ENCODE data around the gene MCOLN2.

MCOLN2 gene

GRCh38 chr1:84961316-84961715 is 35.6 kb downstream of the MCOLN2 start:
- Histone ChIP-seq H3K4me1 (ENCODE audit: control insufficient read depth, insufficient read depth, low read length) (no peaks in the 10 kb centered on the region), H3K4me3 (ENCODE audit: low read length in 2 of 2) (no peak overlapping the region), H3K36me3 (ENCODE audit: control insufficient read depth in 2 of 2, insufficient read depth in 2 of 2, low read length in 2 of 2) (no peaks in the 10 kb centered on the region), H3K27me3 (ENCODE audit: control insufficient read depth in 1 of 2, insufficient read depth in 2 of 2, low read length in 2 of 2) (no peaks in the 10 kb centered on the region), H3K27ac (ENCODE audit: low read length) (no peak overlapping the region), H3K9ac (ENCODE audit: low read length in 2 of 2) (no peak overlapping the region), H3K9me3 (ENCODE audit: control insufficient read depth in 2 of 2, low read length in 2 of 2) (no peaks in the 10 kb centered on the region)

DNA sequence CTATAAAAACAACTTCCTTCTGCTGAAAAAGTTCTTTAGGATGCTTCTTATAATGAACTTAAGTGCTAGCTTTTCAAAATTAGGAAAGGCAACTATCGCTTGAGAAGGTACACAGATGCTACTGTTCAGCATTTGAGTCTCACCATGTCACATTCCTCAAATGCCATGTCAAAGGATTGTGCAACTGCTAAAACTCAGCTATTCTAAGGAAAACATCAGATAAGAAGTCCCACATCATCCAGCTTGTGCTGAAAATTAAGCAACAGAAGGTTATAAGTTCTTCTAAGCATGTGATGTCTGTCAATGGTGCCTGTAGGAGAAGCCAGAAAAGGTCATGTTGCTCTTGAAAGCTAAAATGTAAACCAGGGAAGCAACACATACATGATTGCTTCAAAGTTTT is 36.5 kb downstream of the MCOLN2 start:
- H3K4me1 ChIP-seq (ENCODE audit: control insufficient read depth, insufficient read depth, low read length): no peaks in the 10 kb centered on the region
- H3K36me3 ChIP-seq (ENCODE audit: control insufficient read depth in 2 of 2, insufficient read depth in 2 of 2, low read length in 2 of 2): no peaks in the 10 kb centered on the region
- H3K27ac ChIP-seq (ENCODE audit: low read length): no peak overlapping the region
- H3K9me3 ChIP-seq (ENCODE audit: control insufficient read depth in 2 of 2, low read length in 2 of 2): no peaks in the 10 kb centered on the region
- H3K4me3 ChIP-seq (ENCODE audit: low read length in 2 of 2): no peak overlapping the region
- no peaks in the 10 kb centered on the region for H3K27me3 ChIP-seq (ENCODE audit: control insufficient read depth in 1 of 2, insufficient read depth in 2 of 2, low read length in 2 of 2)
- no peak overlapping the region for H3K9ac ChIP-seq (ENCODE audit: low read length in 2 of 2)

DNA sequence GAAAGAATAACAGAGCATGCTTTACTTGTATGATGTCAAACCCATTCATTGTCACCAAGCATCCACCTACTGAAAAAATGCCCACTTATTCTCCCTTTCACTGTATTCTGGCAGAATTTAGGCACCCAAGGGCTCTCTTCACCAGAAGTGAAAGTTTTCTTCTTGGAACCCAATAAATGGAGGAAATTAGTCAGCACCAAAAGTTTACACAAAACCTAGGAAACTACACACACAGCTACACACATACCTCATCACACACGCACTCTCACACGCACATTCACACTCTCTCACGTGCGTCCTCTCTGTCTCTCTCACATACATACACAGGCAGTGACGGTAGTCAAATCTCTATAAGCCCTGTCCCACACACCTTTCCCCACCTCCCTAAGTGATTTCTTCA is 37.6 kb downstream of the MCOLN2 start:
- Histone ChIP-seq H3K9me3 (ENCODE audit: control insufficient read depth in 2 of 2, low read length in 2 of 2) (no peaks in the 10 kb centered on the region), H3K36me3 (ENCODE audit: control insufficient read depth in 2 of 2, insufficient read depth in 2 of 2, low read length in 2 of 2) (no peaks in the 10 kb centered on the region), H3K9ac (ENCODE audit: low read length in 2 of 2) (no peak overlapping the region), H3K27me3 (ENCODE audit: control insufficient read depth in 1 of 2, insufficient read depth in 2 of 2, low read length in 2 of 2) (no peaks in the 10 kb centered on the region), H3K4me1 (ENCODE audit: control insufficient read depth, insufficient read depth, low read length) (no peaks in the 10 kb centered on the region), H3K4me3 (ENCODE audit: low read length in 2 of 2) (no peak overlapping the region), H3K27ac (ENCODE audit: low read length) (no peak overlapping the region)

- Histone ChIP-seq H3K4me3 (ENCODE audit: low read length in 2 of 2) (no peak overlapping the region), H3K9ac (ENCODE audit: low read length in 2 of 2) (no peak overlapping the region), H3K36me3 (ENCODE audit: control insufficient read depth in 2 of 2, insufficient read depth in 2 of 2, low read length in 2 of 2) (no peaks in the 10 kb centered on the region), H3K27ac (ENCODE audit: low read length) (no peak overlapping the region), H3K9me3 (ENCODE audit: control insufficient read depth in 2 of 2, low read length in 2 of 2) (no peaks in the 10 kb centered on the region), H3K27me3 (ENCODE audit: control insufficient read depth in 1 of 2, insufficient read depth in 2 of 2, low read length in 2 of 2) (peaks cover 0 to 2% of the 10 kb centered on the region in 2 donors), H3K4me1 (ENCODE audit: control insufficient read depth, insufficient read depth, low read length) (no peaks in the 10 kb centered on the region)
Observed at GRCh38 chr1:84957966-84958365, 38.9 kb downstream of the MCOLN2 start.

- no peak overlapping the region for H3K27ac ChIP-seq (ENCODE audit: low read length)
- H3K4me1 ChIP-seq (ENCODE audit: control insufficient read depth, insufficient read depth, low read length): no peaks in the 10 kb centered on the region
- no peaks in the 10 kb centered on the region for H3K36me3 ChIP-seq (ENCODE audit: control insufficient read depth in 2 of 2, insufficient read depth in 2 of 2, low read length in 2 of 2)
- H3K4me3 ChIP-seq (ENCODE audit: low read length in 2 of 2): no peak overlapping the region
- H3K9ac ChIP-seq (ENCODE audit: low read length in 2 of 2): no peak overlapping the region
- H3K9me3 ChIP-seq (ENCODE audit: control insufficient read depth in 2 of 2, low read length in 2 of 2): no peaks in the 10 kb centered on the region
- peaks cover 0 to 2% of the 10 kb centered on the region in 2 donors for H3K27me3 ChIP-seq (ENCODE audit: control insufficient read depth in 1 of 2, insufficient read depth in 2 of 2, low read length in 2 of 2)
Observed at GRCh38 chr1:84956655-84957054, 40.3 kb downstream of the MCOLN2 start.

DNA sequence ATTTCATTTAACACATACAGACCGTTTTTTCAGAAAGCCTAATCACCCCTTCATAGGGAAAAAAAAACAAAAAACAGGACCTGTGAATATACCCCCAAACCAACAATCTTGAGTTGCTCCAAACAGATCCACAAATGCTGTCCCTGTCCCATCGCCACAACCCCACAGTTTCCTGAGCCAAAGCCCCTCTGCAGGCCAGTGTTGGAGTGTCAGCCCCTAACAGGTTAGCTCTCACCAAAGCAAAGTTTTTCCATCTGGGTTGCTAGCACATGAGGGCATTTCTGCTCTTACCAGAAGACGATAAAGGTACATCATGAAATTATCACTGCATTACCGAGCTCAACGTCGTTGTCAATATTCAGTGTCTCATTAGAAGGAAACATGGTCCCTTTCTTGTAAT is 40.8 kb downstream of the MCOLN2 start:
- no peaks in the 10 kb centered on the region for H3K4me1 ChIP-seq (ENCODE audit: control insufficient read depth, insufficient read depth, low read length)
- no peak overlapping the region for H3K4me3 ChIP-seq (ENCODE audit: low read length in 2 of 2)
- H3K36me3 ChIP-seq (ENCODE audit: control insufficient read depth in 2 of 2, insufficient read depth in 2 of 2, low read length in 2 of 2): no peaks in the 10 kb centered on the region
- H3K27me3 ChIP-seq (ENCODE audit: control insufficient read depth in 1 of 2, insufficient read depth in 2 of 2, low read length in 2 of 2): peaks cover 0 to 2% of the 10 kb centered on the region in 2 donors
- no peaks in the 10 kb centered on the region for H3K9me3 ChIP-seq (ENCODE audit: control insufficient read depth in 2 of 2, low read length in 2 of 2)
- H3K27ac ChIP-seq (ENCODE audit: low read length): no peak overlapping the region
- no peak overlapping the region for H3K9ac ChIP-seq (ENCODE audit: low read length in 2 of 2)

DNA sequence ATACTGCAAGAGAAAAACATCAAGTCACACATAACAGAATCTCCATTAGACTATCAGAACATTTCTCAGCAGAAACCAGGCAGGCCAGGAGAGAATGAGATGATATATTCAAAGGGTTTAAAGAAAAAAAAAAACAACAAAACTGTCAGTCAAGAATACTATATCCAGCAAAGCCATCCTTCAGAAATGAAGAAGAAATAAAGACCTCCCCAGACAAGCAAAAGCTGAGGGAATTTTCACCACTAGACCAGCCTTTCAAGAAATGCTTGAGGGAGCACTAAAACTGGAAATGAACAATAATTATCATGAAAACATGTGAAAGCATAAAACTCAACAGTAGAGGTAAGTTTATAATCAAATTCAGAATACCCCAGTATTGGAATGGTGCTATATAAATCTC is 47.2 kb downstream of the MCOLN2 start:
- Histone ChIP-seq H3K36me3 (ENCODE audit: control insufficient read depth in 2 of 2, insufficient read depth in 2 of 2, low read length in 2 of 2) (no peaks in the 10 kb centered on the region), H3K9me3 (ENCODE audit: control insufficient read depth in 2 of 2, low read length in 2 of 2) (no peaks in the 10 kb centered on the region), H3K9ac (ENCODE audit: low read length in 2 of 2) (no peak overlapping the region), H3K27me3 (ENCODE audit: control insufficient read depth in 1 of 2, insufficient read depth in 2 of 2, low read length in 2 of 2) (peaks cover 0 to 2% of the 10 kb centered on the region in 2 donors), H3K4me3 (ENCODE audit: low read length in 2 of 2) (no peak overlapping the region), H3K4me1 (ENCODE audit: control insufficient read depth, insufficient read depth, low read length) (no peaks in the 10 kb centered on the region), H3K27ac (ENCODE audit: low read length) (no peak overlapping the region)

DNA sequence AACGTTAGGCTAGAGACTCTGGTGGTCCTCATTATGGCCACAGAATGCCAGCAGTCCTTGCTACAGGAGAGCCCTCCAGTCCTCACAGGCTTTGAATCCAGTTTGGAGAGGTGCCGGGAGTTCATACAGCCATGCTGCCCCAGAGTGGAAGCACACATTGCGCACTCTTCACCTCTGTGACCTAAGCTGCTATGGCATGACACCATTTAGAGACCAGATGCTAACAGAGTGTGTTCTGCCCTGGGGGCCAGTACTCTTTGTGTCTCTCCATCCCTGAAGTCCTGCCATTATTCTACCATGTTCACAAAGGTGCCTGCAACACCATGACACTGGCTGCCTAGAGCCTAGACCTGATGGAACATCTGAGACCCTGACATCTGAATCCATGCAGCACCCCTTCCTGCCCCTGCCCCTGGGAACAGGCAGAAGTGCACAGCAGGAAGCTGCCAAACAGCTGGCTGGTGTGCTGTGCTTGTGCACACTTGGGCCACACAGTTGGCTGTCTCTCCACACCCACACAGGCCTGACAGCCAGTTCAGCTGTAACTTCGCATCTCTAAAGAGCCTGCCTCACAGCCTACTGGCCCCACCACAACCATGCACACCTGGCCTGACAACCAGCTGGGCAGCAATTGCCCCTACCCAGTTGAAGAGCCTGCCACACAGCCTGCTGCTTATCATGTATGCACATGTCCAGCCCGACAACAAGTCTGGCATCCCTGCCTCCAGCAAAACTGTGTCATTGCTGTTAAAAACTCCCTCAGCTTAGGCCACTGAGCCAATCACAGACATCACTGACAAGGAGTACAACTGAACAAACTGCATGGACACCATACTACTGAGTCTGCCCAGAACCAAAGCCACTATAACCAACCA is 49.1 kb downstream of the MCOLN2 start:
- Histone ChIP-seq H3K4me3 (ENCODE audit: low read length in 2 of 2) (no peak overlapping the region), H3K4me1 (ENCODE audit: control insufficient read depth, insufficient read depth, low read length) (no peaks in the 10 kb centered on the region), H3K9ac (ENCODE audit: low read length in 2 of 2) (no peak overlapping the region), H3K27ac (ENCODE audit: low read length) (no peak overlapping the region), H3K9me3 (ENCODE audit: control insufficient read depth in 2 of 2, low read length in 2 of 2) (no peaks in the 10 kb centered on the region), H3K27me3 (ENCODE audit: control insufficient read depth in 1 of 2, insufficient read depth in 2 of 2, low read length in 2 of 2) (no peaks in the 10 kb centered on the region), H3K36me3 (ENCODE audit: control insufficient read depth in 2 of 2, insufficient read depth in 2 of 2, low read length in 2 of 2) (no peaks in the 10 kb centered on the region)

- Histone ChIP-seq H3K4me3 (ENCODE audit: low read length in 2 of 2) (no peak overlapping the region), H3K9ac (ENCODE audit: low read length in 2 of 2) (no peak overlapping the region), H3K36me3 (ENCODE audit: control insufficient read depth in 2 of 2, insufficient read depth in 2 of 2, low read length in 2 of 2) (no peaks in the 10 kb centered on the region), H3K27me3 (ENCODE audit: control insufficient read depth in 1 of 2, insufficient read depth in 2 of 2, low read length in 2 of 2) (no peaks in the 10 kb centered on the region), H3K4me1 (ENCODE audit: control insufficient read depth, insufficient read depth, low read length) (no peaks in the 10 kb centered on the region), H3K27ac (ENCODE audit: low read length) (no peak overlapping the region), H3K9me3 (ENCODE audit: control insufficient read depth in 2 of 2, low read length in 2 of 2) (no peaks in the 10 kb centered on the region)
Observed at GRCh38 chr1:84946631-84947030, 50.3 kb downstream of the MCOLN2 start.

DNA sequence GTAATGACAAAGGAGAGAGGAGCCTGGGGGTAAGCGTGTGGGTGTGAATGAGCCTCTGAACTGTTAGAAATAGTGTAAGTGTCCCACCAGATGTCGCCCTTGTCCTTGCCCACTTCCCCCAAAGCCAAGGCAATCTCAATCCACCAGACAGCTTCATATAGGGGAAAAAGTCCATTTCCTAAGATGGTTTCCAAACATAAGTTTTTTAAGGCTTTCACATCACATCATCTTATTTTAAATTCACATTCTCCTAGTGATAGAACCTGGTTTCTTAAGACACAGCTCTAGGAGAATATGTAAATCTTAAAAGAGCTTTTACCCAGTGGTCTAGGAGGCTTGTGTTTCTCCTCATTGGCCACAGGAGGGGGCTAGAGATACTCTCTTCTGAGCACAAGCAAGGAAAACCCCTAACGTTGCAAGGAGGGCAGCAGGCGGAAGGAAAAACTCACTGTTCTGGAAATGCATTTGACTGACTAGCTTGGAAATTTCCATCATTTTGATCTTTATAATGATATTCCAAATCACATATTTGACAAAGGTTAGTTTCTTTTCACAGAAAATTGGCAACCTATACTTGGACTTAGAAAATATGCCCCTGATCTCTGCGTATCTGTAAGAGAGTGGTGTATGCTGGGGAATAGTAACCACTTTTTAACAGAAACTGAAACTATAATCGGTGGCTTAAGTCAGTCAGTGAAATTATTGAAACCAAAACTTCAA is 52.0 kb downstream of the MCOLN2 start:
- Histone ChIP-seq H3K27me3 (ENCODE audit: control insufficient read depth in 1 of 2, insufficient read depth in 2 of 2, low read length in 2 of 2) (peaks cover 0 to 1% of the 10 kb centered on the region in 2 donors), H3K27ac (ENCODE audit: low read length) (no peak overlapping the region), H3K9ac (ENCODE audit: low read length in 2 of 2) (peak overlapping the region; percentile 16 to 42), H3K9me3 (ENCODE audit: control insufficient read depth in 2 of 2, low read length in 2 of 2) (no peaks in the 10 kb centered on the region), H3K36me3 (ENCODE audit: control insufficient read depth in 2 of 2, insufficient read depth in 2 of 2, low read length in 2 of 2) (no peaks in the 10 kb centered on the region), H3K4me3 (ENCODE audit: low read length in 2 of 2) (peak overlapping the region; percentile 60 to 77), H3K4me1 (ENCODE audit: control insufficient read depth, insufficient read depth, low read length) (no peaks in the 10 kb centered on the region)

DNA sequence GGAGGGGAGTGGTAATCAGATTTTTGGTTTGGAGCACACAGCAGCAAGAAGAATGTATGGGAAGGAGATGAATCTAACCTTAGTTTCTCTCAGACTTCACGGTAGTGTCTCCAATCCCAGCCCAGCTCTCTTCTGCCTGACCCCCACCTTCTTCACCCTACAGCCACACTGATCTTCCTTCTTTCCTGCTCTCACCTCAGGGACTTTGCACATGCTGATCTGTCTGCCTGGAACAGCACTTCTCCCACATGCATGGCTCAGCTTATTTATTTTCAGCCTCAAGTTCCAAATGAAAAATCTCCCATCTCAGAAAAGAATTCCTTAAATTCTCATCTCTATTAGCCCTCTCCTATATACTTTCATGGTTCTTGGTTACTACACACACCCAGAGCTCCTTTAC is 55.1 kb downstream of the MCOLN2 start:
- Histone ChIP-seq H3K9ac (ENCODE audit: low read length in 2 of 2) (no peak overlapping the region), H3K27me3 (ENCODE audit: control insufficient read depth in 1 of 2, insufficient read depth in 2 of 2, low read length in 2 of 2) (peaks cover 0 to 2% of the 10 kb centered on the region in 2 donors), H3K4me1 (ENCODE audit: control insufficient read depth, insufficient read depth, low read length) (no peaks in the 10 kb centered on the region), H3K4me3 (ENCODE audit: low read length in 2 of 2) (no peak overlapping the region), H3K27ac (ENCODE audit: low read length) (no peak overlapping the region), H3K36me3 (ENCODE audit: control insufficient read depth in 2 of 2, insufficient read depth in 2 of 2, low read length in 2 of 2) (no peaks in the 10 kb centered on the region), H3K9me3 (ENCODE audit: control insufficient read depth in 2 of 2, low read length in 2 of 2) (no peaks in the 10 kb centered on the region)

All from stomach smooth muscle (tissue), 2 donors.